ENCODE data around the gene GRB10. TPM values are rescaled to one million over a fixed set of nuclear protein-coding genes. Genes with fewer than 3 reads are reported as not detected.

Gene GRB10
- total and polyA plus RNA-seq, 2 experiments from 2014 or later = 35.0 to 154 TPM

DNA sequence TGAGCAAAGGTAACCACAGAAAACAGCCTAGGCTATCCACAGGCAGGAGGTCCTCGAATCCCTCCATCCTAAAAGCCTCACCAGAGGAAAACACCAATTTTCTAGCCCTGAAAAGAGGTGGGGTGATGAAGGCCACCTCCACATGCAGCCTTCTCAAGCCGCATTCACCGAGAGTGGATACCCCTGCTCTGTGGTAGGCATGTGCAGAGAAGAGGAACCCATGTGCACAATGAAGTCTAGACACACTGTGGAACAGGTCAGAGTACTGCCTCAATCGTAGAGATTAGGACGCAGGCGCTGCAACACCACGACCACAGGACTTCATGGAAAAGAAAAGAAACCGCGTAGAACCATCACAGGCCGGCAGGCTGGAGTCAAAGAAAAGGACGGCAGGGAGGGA lies 38.8 kb downstream of the GRB10 start:
- Mint-ChIP-seq H3K27me3 (ENCODE audit: insufficient read depth, low read depth, poor library complexity) (peaks cover 13% of the 10 kb centered on the region), H3K4me1 (peaks cover 67% of the 10 kb centered on the region), H3K9me3 (no peaks in the 10 kb centered on the region), H3K4me3 (no peak overlapping the region), H3K27ac (no peak overlapping the region), H3K36me3 (ENCODE audit: low read depth) (peaks cover 26% of the 10 kb centered on the region)
- DNase-seq (ENCODE audit: low spot score) = no peak
- Histone ChIP-seq H2AFZ (no peak overlapping the region), H3K4me3 (no peak overlapping the region), H3F3A (replicated peaks; ENCODE audit: low read depth) (no peaks in the 10 kb centered on the region), H3K36me3 (ENCODE audit: insufficient read depth) (no peaks in the 10 kb centered on the region; the same call in 1 of the 2 replicates), H4K20me1 (replicated peaks; ENCODE audit: insufficient read depth) (peaks cover 69% of the 10 kb centered on the region), H3K27ac (ENCODE audit: low read depth) (no peak overlapping the region), H3K79me2 (replicated peaks; ENCODE audit: insufficient read depth) (peaks cover 100% of the 10 kb centered on the region), H3K4me2 (no peak overlapping the region), H3K4me1 (ENCODE audit: insufficient read depth) (peaks cover 53% of the 10 kb centered on the region), H3K9me2 (ENCODE audit: insufficient read depth) (no peaks in the 10 kb centered on the region), H3K27me3 (ENCODE audit: insufficient read depth) (no peaks in the 10 kb centered on the region)
- no peak for TF ChIP-seq EZH2 (IDR thresholded peaks at IDR 0.05; ENCODE audit: low read depth, unreplicated experiment)
- TF ChIP-seq, protein P1, sequence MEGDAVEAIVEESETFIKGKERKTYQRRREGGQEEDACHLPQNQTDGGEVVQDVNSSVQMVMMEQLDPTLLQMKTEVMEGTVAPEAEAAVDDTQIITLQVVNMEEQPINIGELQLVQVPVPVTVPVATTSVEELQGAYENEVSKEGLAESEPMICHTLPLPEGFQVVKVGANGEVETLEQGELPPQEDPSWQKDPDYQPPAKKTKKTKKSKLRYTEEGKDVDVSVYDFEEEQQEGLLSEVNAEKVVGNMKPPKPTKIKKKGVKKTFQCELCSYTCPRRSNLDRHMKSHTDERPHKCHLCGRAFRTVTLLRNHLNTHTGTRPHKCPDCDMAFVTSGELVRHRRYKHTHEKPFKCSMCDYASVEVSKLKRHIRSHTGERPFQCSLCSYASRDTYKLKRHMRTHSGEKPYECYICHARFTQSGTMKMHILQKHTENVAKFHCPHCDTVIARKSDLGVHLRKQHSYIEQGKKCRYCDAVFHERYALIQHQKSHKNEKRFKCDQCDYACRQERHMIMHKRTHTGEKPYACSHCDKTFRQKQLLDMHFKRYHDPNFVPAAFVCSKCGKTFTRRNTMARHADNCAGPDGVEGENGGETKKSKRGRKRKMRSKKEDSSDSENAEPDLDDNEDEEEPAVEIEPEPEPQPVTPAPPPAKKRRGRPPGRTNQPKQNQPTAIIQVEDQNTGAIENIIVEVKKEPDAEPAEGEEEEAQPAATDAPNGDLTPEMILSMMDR (conservative IDR thresholded peaks at IDR 0.05; ENCODE audit: low read depth in 2 of 2) = no peak
- TF ChIP-seq JUNB (IDR thresholded peaks at IDR 0.05; ENCODE audit: unreplicated experiment) = no peak
- TF ChIP-seq ZNF114 (CRISPR knock-in tag; IDR thresholded peaks at IDR 0.05) = no peak
- TF ChIP-seq, protein P2, sequence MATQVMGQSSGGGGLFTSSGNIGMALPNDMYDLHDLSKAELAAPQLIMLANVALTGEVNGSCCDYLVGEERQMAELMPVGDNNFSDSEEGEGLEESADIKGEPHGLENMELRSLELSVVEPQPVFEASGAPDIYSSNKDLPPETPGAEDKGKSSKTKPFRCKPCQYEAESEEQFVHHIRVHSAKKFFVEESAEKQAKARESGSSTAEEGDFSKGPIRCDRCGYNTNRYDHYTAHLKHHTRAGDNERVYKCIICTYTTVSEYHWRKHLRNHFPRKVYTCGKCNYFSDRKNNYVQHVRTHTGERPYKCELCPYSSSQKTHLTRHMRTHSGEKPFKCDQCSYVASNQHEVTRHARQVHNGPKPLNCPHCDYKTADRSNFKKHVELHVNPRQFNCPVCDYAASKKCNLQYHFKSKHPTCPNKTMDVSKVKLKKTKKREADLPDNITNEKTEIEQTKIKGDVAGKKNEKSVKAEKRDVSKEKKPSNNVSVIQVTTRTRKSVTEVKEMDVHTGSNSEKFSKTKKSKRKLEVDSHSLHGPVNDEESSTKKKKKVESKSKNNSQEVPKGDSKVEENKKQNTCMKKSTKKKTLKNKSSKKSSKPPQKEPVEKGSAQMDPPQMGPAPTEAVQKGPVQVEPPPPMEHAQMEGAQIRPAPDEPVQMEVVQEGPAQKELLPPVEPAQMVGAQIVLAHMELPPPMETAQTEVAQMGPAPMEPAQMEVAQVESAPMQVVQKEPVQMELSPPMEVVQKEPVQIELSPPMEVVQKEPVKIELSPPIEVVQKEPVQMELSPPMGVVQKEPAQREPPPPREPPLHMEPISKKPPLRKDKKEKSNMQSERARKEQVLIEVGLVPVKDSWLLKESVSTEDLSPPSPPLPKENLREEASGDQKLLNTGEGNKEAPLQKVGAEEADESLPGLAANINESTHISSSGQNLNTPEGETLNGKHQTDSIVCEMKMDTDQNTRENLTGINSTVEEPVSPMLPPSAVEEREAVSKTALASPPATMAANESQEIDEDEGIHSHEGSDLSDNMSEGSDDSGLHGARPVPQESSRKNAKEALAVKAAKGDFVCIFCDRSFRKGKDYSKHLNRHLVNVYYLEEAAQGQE (IDR thresholded peaks at IDR 0.05; ENCODE audit: unreplicated experiment) = no peak
- no peak for TF ChIP-seq ZNF331 (CRISPR knock-in tag; IDR thresholded peaks at IDR 0.05; ENCODE audit: low read depth)
- no peak for TF ChIP-seq STAT1 (IDR thresholded peaks at IDR 0.05; ENCODE audit: unreplicated experiment)
- TF ChIP-seq EZH2phosphoT487 (IDR thresholded peaks at IDR 0.05; ENCODE audit: unreplicated experiment) = no peak
- TF ChIP-seq, protein P3, sequence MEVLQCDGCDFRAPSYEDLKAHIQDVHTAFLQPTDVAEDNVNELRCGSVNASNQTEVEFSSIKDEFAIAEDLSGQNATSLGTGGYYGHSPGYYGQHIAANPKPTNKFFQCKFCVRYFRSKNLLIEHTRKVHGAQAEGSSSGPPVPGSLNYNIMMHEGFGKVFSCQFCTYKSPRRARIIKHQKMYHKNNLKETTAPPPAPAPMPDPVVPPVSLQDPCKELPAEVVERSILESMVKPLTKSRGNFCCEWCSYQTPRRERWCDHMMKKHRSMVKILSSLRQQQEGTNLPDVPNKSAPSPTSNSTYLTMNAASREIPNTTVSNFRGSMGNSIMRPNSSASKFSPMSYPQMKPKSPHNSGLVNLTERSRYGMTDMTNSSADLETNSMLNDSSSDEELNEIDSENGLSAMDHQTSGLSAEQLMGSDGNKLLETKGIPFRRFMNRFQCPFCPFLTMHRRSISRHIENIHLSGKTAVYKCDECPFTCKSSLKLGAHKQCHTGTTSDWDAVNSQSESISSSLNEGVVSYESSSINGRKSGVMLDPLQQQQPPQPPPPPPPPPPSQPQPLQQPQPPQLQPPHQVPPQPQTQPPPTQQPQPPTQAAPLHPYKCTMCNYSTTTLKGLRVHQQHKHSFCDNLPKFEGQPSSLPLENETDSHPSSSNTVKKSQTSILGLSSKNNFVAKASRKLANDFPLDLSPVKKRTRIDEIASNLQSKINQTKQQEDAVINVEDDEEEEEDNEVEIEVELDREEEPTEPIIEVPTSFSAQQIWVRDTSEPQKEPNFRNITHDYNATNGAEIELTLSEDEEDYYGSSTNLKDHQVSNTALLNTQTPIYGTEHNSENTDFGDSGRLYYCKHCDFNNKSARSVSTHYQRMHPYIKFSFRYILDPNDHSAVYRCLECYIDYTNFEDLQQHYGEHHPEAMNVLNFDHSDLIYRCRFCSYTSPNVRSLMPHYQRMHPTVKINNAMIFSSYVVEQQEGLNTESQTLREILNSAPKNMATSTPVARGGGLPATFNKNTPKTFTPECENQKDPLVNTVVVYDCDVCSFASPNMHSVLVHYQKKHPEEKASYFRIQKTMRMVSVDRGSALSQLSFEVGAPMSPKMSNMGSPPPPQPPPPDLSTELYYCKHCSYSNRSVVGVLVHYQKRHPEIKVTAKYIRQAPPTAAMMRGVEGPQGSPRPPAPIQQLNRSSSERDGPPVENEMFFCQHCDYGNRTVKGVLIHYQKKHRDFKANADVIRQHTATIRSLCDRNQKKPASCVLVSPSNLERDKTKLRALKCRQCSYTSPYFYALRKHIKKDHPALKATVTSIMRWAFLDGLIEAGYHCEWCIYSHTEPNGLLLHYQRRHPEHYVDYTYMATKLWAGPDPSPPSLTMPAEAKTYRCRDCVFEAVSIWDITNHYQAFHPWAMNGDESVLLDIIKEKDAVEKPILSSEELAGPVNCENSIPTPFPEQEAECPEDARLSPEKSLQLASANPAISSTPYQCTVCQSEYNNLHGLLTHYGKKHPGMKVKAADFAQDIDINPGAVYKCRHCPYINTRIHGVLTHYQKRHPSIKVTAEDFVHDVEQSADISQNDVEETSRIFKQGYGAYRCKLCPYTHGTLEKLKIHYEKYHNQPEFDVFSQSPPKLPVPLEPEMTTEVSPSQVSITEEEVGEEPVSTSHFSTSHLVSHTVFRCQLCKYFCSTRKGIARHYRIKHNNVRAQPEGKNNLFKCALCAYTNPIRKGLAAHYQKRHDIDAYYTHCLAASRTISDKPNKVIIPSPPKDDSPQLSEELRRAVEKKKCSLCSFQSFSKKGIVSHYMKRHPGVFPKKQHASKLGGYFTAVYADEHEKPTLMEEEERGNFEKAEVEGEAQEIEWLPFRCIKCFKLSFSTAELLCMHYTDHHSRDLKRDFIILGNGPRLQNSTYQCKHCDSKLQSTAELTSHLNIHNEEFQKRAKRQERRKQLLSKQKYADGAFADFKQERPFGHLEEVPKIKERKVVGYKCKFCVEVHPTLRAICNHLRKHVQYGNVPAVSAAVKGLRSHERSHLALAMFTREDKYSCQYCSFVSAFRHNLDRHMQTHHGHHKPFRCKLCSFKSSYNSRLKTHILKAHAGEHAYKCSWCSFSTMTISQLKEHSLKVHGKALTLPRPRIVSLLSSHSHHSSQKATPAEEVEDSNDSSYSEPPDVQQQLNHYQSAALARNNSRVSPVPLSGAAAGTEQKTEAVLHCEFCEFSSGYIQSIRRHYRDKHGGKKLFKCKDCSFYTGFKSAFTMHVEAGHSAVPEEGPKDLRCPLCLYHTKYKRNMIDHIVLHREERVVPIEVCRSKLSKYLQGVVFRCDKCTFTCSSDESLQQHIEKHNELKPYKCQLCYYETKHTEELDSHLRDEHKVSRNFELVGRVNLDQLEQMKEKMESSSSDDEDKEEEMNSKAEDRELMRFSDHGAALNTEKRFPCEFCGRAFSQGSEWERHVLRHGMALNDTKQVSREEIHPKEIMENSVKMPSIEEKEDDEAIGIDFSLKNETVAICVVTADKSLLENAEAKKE (CRISPR knock-in tag; IDR thresholded peaks at IDR 0.05) = no peak
- no peak for TF ChIP-seq POLR2AphosphoS5 (IDR thresholded peaks at IDR 0.05; ENCODE audit: low read depth)
- ATAC-seq = no peak

Data from GM23338 (cell line).